ENCODE measurements around the gene NR6A1. TPM values are rescaled to one million over a fixed set of nuclear protein-coding genes. Genes with fewer than 3 reads are reported as not detected.

NR6A1 gene
- total and polyA plus RNA-seq, 2 of the 13 experiments (the other 11 are each of a cell fraction or from before 2014, with no cell fraction given), result 28.1 to 31.5 TPM

- intact Hi-C loops (cut with micrococcal nuclease; ENCODE audit: unreplicated experiment), result no loop called here
- ATAC-seq (peak; percentile 10; the same call in 2 of the 3 replicates), DNase-seq (ENCODE audit: low spot score) (no peak), FAIRE-seq (no peak)
- in situ Hi-C loops (cut with HindIII; ENCODE audit: extremely low pct_ligation_motif_present, low pct_unique_long_range_greater_than_20kb), result no loop called here
- Histone ChIP-seq H3K27ac (ENCODE audit: extremely low read length, insufficient read depth, low read length) (no peak overlapping the region), H3K4me3 (replicated peaks in 1 of 3; ENCODE audit: insufficient read depth in 1 of 3, low read depth in 2 of 3, low read length in 3 of 3) (no peak overlapping the region), H3K4me1 (ENCODE audit: insufficient read depth, low read length) (no peaks in the 10 kb centered on the region; the same call in 1 of the 2 replicates), H3K4me2 (ENCODE audit: low read depth, low read length) (no peak overlapping the region), H3K36me3 (replicated peaks in 1 of 2; ENCODE audit: control insufficient read depth in 1 of 2, insufficient read depth in 2 of 2, low read length in 2 of 2) (no peaks in the 10 kb centered on the region), H3K9me3 (ENCODE audit: low read length) (no peaks in the 10 kb centered on the region), H3K79me2 (ENCODE audit: insufficient read depth, low read length) (no peaks in the 10 kb centered on the region), H4K20me1 (ENCODE audit: insufficient read depth, low read length) (no peaks in the 10 kb centered on the region), H3K9ac (ENCODE audit: insufficient read depth, low read depth, low read length) (no peak overlapping the region), H2AFZ (ENCODE audit: low read length) (no peak overlapping the region), H3K27me3 (ENCODE audit: control insufficient read depth in 1 of 2, insufficient read depth in 2 of 2, low read length in 2 of 2) (peaks cover 19 to 66% of the 10 kb centered on the region in 2 experiments; a peak in 4 of 5 replicates)
- 85% methylated on average over 4 of the region's 17 CpGs for WGBS (ENCODE audit: low lambda C conversion rate)
- POLR2A ChIA-PET, result no interaction called here
- CTCF ChIA-PET (ENCODE audit: low intra/inter-chr PET ratio, low total read pairs), result no interaction called here
- no TSS peak for BruUV-seq (replicated peaks)
- TF ChIP-seq ZKSCAN1 (IDR thresholded peaks at IDR 0.05; ENCODE audit: low read length), result 0 out of 2 replicates have a peak, but pooled peaks have one; percentile 58
- TF ChIP-seq KMT2B (CRISPR knock-in tag; IDR thresholded peaks at IDR 0.05), result no peak
Observed at GRCh38 chr9:124467410-124468060, 303.6 kb downstream of the NR6A1 start.

Small RNA genes lying within 50 kb of the gene (microRNA-seq; reads per million reads assigned to microRNA genes)
- gene MIR181A2, result 16.2 reads per million, percentile 53 among the genes with 10 or more reads in this experiment
- gene MIR181B2, result 105 reads per million, percentile 73 among the genes with 10 or more reads in this experiment

Small RNA genes lying within 50 kb of the gene (small RNA-seq; reads per million reads assigned to genes)
- gene MIR181A2 (ENCODE audit: insufficient read depth in 2 of 3, insufficient read length in 3 of 3, low read depth in 2 of 3, low replicate concordance in 1 of 3), result 0.41 to 30.9 (median 3.6) reads per million in 3 experiments
- gene MIR181B2 (ENCODE audit: insufficient read depth in 2 of 3, insufficient read length in 3 of 3, low read depth in 2 of 3, low replicate concordance in 1 of 3), result 0.41 to 53.2 (median 15.0) reads per million in 3 experiments
- 0 reads per million in 3 experiments for gene RN7SL302P (ENCODE audit: insufficient read depth in 2 of 3, insufficient read length in 3 of 3, low read depth in 2 of 3, low replicate concordance in 1 of 3)

Other genes with a start within 250 kb of the NR6A1 start
- 0.02 TPM in 1 of 2 replicates, not detected in the other for gene OLFML2A, start 5.8 kb upstream of the NR6A1 start, total RNA-seq (2016; rRNA removed; fragmentation: Illumina TruSeq; extraction: Trizol)
- 0.01 and 0.04 TPM in 2 replicates for gene OLFML2A, start 5.8 kb upstream of the NR6A1 start, polyA plus RNA-seq (2011; rRNA removed)
- not detected in 2 replicates for gene WDR38, start 82.1 kb upstream of the NR6A1 start, total RNA-seq (2016; rRNA removed; fragmentation: Illumina TruSeq; extraction: Trizol)
- gene WDR38, start 82.1 kb upstream of the NR6A1 start, polyA plus RNA-seq (2011; rRNA removed), result not detected in 2 replicates
- gene RPL35, start 90.6 kb upstream of the NR6A1 start, total RNA-seq (2016; rRNA removed; fragmentation: Illumina TruSeq; extraction: Trizol), result 2,153 and 2,627 TPM in 2 replicates
- gene RPL35, start 90.6 kb upstream of the NR6A1 start, polyA plus RNA-seq (2011; rRNA removed), result 2,935 and 3,116 TPM in 2 replicates
- 33.8 and 35.4 TPM in 2 replicates for gene ARPC5L, start 90.8 kb upstream of the NR6A1 start, total RNA-seq (2016; rRNA removed; fragmentation: Illumina TruSeq; extraction: Trizol)
- gene ARPC5L, start 90.8 kb upstream of the NR6A1 start, polyA plus RNA-seq (2011; rRNA removed), result 23.6 and 29.9 TPM in 2 replicates
- gene GOLGA1, start 169.8 kb upstream of the NR6A1 start, total RNA-seq (2016; rRNA removed; fragmentation: Illumina TruSeq; extraction: Trizol), result 15.9 and 21.5 TPM in 2 replicates
- 12.3 and 12.7 TPM in 2 replicates for gene GOLGA1, start 169.8 kb upstream of the NR6A1 start, polyA plus RNA-seq (2011; rRNA removed)